GM19438 (cell line): ENCODE data around the gene GID8.

Experiments used
- ATAC-seq: cut with Tn5 transposase; IDR thresholded peaks from one replicate; pipeline ENCODE4 v1.9.1; 2021; ENCODE audit warnings: low read depth; ENCODE audit not compliant: unreplicated experiment

The GID8 gene

GRCh38 chr20:62940875-62941274 is 2.9 kb downstream of the GID8 start:
- ATAC-seq: no peak

GRCh38 chr20:62941792-62942191 is 3.8 kb downstream of the GID8 start:
- no peak for ATAC-seq

- ATAC-seq: no peak
These were observed 4.5 kb downstream of the GID8 start for GRCh38 chr20:62942456-62942855.

- no peak for ATAC-seq
These were observed 5.4 kb downstream of the GID8 start for GRCh38 chr20:62943396-62943795.

GRCh38 chr20:62944184-62944583 is 6.2 kb downstream of the GID8 start:
- ATAC-seq: no peak

GRCh38 chr20:62944746-62945145 is 6.8 kb downstream of the GID8 start:
- no peak for ATAC-seq

- no peak for ATAC-seq
These were observed 7.9 kb downstream of the GID8 start for GRCh38 chr20:62945771-62946339.

GRCh38 chr20:62946918-62947317 is 9.0 kb downstream of the GID8 start:
- ATAC-seq: no peak

- ATAC-seq: no peak
These were observed 9.8 kb downstream of the GID8 start for GRCh38 chr20:62947532-62948300.

GRCh38 chr20:62949153-62949821 is 11.3 kb downstream of the GID8 start:
- ATAC-seq: no peak

- no peak for ATAC-seq
These were observed 12.0 kb downstream of the GID8 start for GRCh38 chr20:62949962-62950361.

- ATAC-seq: no peak
These were observed 12.8 kb downstream of the GID8 start for GRCh38 chr20:62950741-62951140.

- no peak for ATAC-seq
These were observed 13.4 kb downstream of the GID8 start for GRCh38 chr20:62951143-62951895.

- no peak for ATAC-seq
These were observed 14.0 kb downstream of the GID8 start for GRCh38 chr20:62951896-62952372.

GRCh38 chr20:62952373-62952967 is 14.5 kb downstream of the GID8 start, which contains the start of gene SLC17A9:
Gene SLC17A9, plus strand, starts transcription at chr20:62952709. Its CDS starts 122 bp downstream, at chr20:62952831.
- ATAC-seq: no peak

GRCh38 chr20:62952968-62953838 is 15.3 kb downstream of the GID8 start:
- no peak for ATAC-seq

GRCh38 chr20:62953839-62954703 is 16.1 kb downstream of the GID8 start:
- ATAC-seq: peak; percentile 67

GRCh38 chr20:62955519-62956386 is 17.8 kb downstream of the GID8 start:
- ATAC-seq: no peak
